IMR-90 (cell line): Measurements from ENCODE around the gene ABTB2. TPM values are rescaled to one million over a fixed set of nuclear protein-coding genes. Genes with fewer than 3 reads are reported as not detected.

Experiments used
- ATAC-seq: fragments of 200-7000 bp; cut with Tn5 transposase; 2 replicates; pipeline ENCODE4 v1.9.1; 2020; ENCODE audit warnings: low read depth, mild to moderate bottlenecking, moderate library complexity
- BruUV-seq: library from RNA; stranded (reverse); fragments of 400-500 nt; replicated peaks from 2 replicates; lab custom pipeline; 2021; lab: Mats Ljungman, UMichigan
- CTCF ChIA-PET: fragments of 300-600 bp; formaldehyde crosslinking; extraction: SDS; loops from one replicate; lab custom pipeline; 2021; ENCODE audit warnings: antibody characterized with exemption; lab: Yijun Ruan, JAX
- POLR2A ChIA-PET: fragments of 300-600 bp; sonication (Branson Sonifier 250); formaldehyde crosslinking; loops from one replicate; lab custom pipeline; 2022; ENCODE audit warnings: antibody characterized with exemption; ENCODE audit not compliant: unreplicated experiment; lab: Charles Lee
- DNase-seq: peaks from one replicate; pipeline ENCODE4 v3.0.0; 2013
- H2AFZ ChIP-seq: replicated peaks from 2 replicates; pipeline ENCODE3; 2013; ENCODE audit warnings: low read length, mild to moderate bottlenecking; ENCODE audit not compliant: poor library complexity
- H2AK5ac ChIP-seq: 2 replicates; pipeline ENCODE4 v1.6.1; 2013; ENCODE audit warnings: low read depth, low read length, inconsistent platforms
- H2AK9ac ChIP-seq: replicated peaks from 2 replicates; pipeline ENCODE3; 2013; ENCODE audit warnings: mild to moderate bottlenecking, low read depth, low read length, moderate library complexity; ENCODE audit not compliant: poor library complexity
- H2BK120ac ChIP-seq: 2 replicates; pipeline ENCODE4 v1.6.1; 2013; ENCODE audit warnings: low read depth, low read length, inconsistent platforms
- H2BK15ac ChIP-seq: 3 replicates; pipeline ENCODE4 v1.6.1; 2013; ENCODE audit warnings: low read depth, low read length, inconsistent platforms
- H2BK20ac ChIP-seq: 2 replicates; pipeline ENCODE4 v1.6.1; 2013; ENCODE audit warnings: low read depth, mild to moderate bottlenecking, inconsistent platforms, low read length, moderate library complexity
- H2BK5ac ChIP-seq: 2 replicates; pipeline ENCODE4 v1.6.1; 2013; ENCODE audit warnings: mild to moderate bottlenecking, low read depth, low read length, inconsistent platforms; ENCODE audit not compliant: poor library complexity, severe bottlenecking
- H3K14ac ChIP-seq: replicated peaks from 2 replicates; pipeline ENCODE4 v1.6.1; 2013; ENCODE audit warnings: low read depth, low read length, inconsistent platforms
- H3K18ac ChIP-seq: 2 replicates; pipeline ENCODE4 v1.6.1; 2013; ENCODE audit warnings: low read depth, low read length, control low read depth
- H3K23ac ChIP-seq: 2 replicates; pipeline ENCODE4 v1.6.1; 2013; ENCODE audit warnings: low read depth, low read length, inconsistent platforms
- H3K27ac ChIP-seq: 2 replicates; pipeline ENCODE4 v1.5.1; 2013; ENCODE audit warnings: mild to moderate bottlenecking, control low read depth, low read length; ENCODE audit not compliant: insufficient read depth
- H3K27me3 ChIP-seq: 2 replicates; pipeline ENCODE4 v1.6.1; 2013; ENCODE audit warnings: low read length; ENCODE audit not compliant: control insufficient read depth, insufficient read depth
- H3K36me3 ChIP-seq: 2 replicates; pipeline ENCODE4 v1.6.1; 2013; ENCODE audit warnings: low read length, mixed read lengths; ENCODE audit not compliant: control insufficient read depth, insufficient read depth
- H3K4ac ChIP-seq: 2 replicates; pipeline ENCODE4 v1.6.1; 2013; ENCODE audit warnings: low read depth, low read length, inconsistent platforms
- H3K4me1 ChIP-seq: 2 replicates; pipeline ENCODE4 v1.6.1; 2013; ENCODE audit warnings: low read length, mixed read lengths; ENCODE audit not compliant: control insufficient read depth, insufficient read depth
- H3K4me2 ChIP-seq: 2 replicates; pipeline ENCODE4 v1.6.1; 2013; ENCODE audit warnings: low read depth, mild to moderate bottlenecking, control low read depth, low read length, moderate library complexity
- H3K4me3 ChIP-seq: 2 replicates; pipeline ENCODE4 v1.5.1; 2013; ENCODE audit warnings: low read depth, mild to moderate bottlenecking, control low read depth, low read length, moderate library complexity; ENCODE audit not compliant: insufficient read depth
- H3K56ac ChIP-seq: 2 replicates; pipeline ENCODE4 v1.6.1; 2013; ENCODE audit warnings: low read length, inconsistent platforms; ENCODE audit not compliant: insufficient read depth; ENCODE audit errors: extremely low read depth
- H3K79me1 ChIP-seq, 2 experiments: 2 replicates each; pipeline ENCODE4 v1.6.1; 2013; ENCODE audit warnings: low read length in 2 of 2, inconsistent platforms in 1 of 2, low read depth in 1 of 2
- H3K9ac ChIP-seq: 2 replicates; pipeline ENCODE4 v1.6.1; 2013; ENCODE audit warnings: low read depth, low read length, control low read depth
- H3K9me1 ChIP-seq: 2 replicates; pipeline ENCODE4 v1.6.1; 2013; ENCODE audit warnings: low read length, inconsistent platforms; ENCODE audit not compliant: insufficient read depth
- H3K9me3 ChIP-seq: 2 replicates; pipeline ENCODE4 v1.6.1; 2013; ENCODE audit warnings: low read length; ENCODE audit not compliant: control insufficient read depth, insufficient read depth
- H4K20me1 ChIP-seq: 2 replicates; pipeline ENCODE4 v1.6.1; 2013; ENCODE audit warnings: low read length, inconsistent platforms; ENCODE audit not compliant: insufficient read depth
- H4K5ac ChIP-seq: 2 replicates; pipeline ENCODE4 v1.6.1; 2013; ENCODE audit warnings: mild to moderate bottlenecking, low read depth, low read length, control low read depth
- H4K8ac ChIP-seq, 2 experiments: 2 replicates each; pipeline ENCODE4 v1.6.1; 2013; ENCODE audit warnings: low read depth in 2 of 2, low read length in 2 of 2, control low read depth in 1 of 2, inconsistent platforms in 1 of 2
- H4K91ac ChIP-seq: 2 replicates; pipeline ENCODE4 v1.6.1; 2013; ENCODE audit warnings: low read depth, low read length, inconsistent platforms; ENCODE audit not compliant: insufficient read depth
- CEBPB ChIP-seq: IDR thresholded peaks from 2 replicates; pipeline ENCODE4 v1.6.1; 2012; ENCODE audit warnings: low read depth, low read length, improper control_type of control experiment
- POLR2A ChIP-seq: IDR thresholded peaks from 2 replicates; pipeline ENCODE4 v1.6.1; 2012; ENCODE audit warnings: mild to moderate bottlenecking, low read depth, low read length
- WGBS, 2 experiments: methylation state at CpG; one replicate each; pipeline versions ENCODE4 v1.1.5 to v1.1.7; 2013; ENCODE audit warnings: missing lambda C conversion rate in 2 of 2; ENCODE audit not compliant: insufficient read length in 1 of 2; ENCODE audit errors: extremely low coverage in 2 of 2; 5-methylcytosine and 5-hydroxymethylcytosine counted together
- dilution Hi-C: fragments of 300-500 bp; cut with HindIII; formaldehyde crosslinking; loops from one replicate; pipeline ENCODE4 v1.14.3; 2018; ENCODE audit warnings: low sequenced_read_pairs; ENCODE audit not compliant: unreplicated experiment
- in situ Hi-C: fragments of 300-500 bp; cut with MboI; formaldehyde crosslinking; loops from 3 replicates; pipeline ENCODE4 v1.14.3; 2019; ENCODE audit warnings: low sequenced_read_pairs, inconsistent platforms, mixed read lengths
- intact Hi-C: fragments of 100-400 bp; cut with micrococcal nuclease; formaldehyde crosslinking; loops from 2 replicates; pipeline ENCODE4 v1.10.0; 2022
- polyA plus RNA-seq, 3 experiments: library from polyadenylated mRNA; depleted of rRNA; stranded (reverse); fragments of >200 nt; gene quantifications; 2 replicates each; pipeline ENCODE4 v1.2.3, GENCODE V29; 2012; ENCODE audit warnings: low replicate concordance in 1 of 3
- total RNA-seq: library from RNA; depleted of rRNA; stranded (reverse); fragments of >200 nt; gene quantifications from 2 replicates; pipeline ENCODE4 v1.2.3, GENCODE V29; 2012

The ABTB2 gene
- total and polyA plus RNA-seq, 2 of the 4 experiments (the other 2 are of a cell fraction) = 0.18 to 2.0 TPM

- no peak overlapping the region for H3K4me2 ChIP-seq
- H2BK15ac ChIP-seq = no peak overlapping the region
- DNase-seq = peak; percentile 31
- H2AK5ac ChIP-seq = no peak overlapping the region
- dilution Hi-C loops (no loop called here), in situ Hi-C loops (no loop called here), intact Hi-C loops (no loop called here)
- H3K4me1 ChIP-seq = peaks cover 3% of the 10 kb centered on the region; the same call in 1 of the 2 replicates
- WGBS, 2 experiments = no CpG with 5 or more reads among the region's 1 CpG
- no peak for ATAC-seq
- ChIA-PET POLR2A (interaction anchor here (0.5 kb wide), 1 partner anchor 10 kb away, joined by 3 read pairs; no protein-coding TSS in a partner anchor), CTCF (no interaction called here)
- H3K36me3 ChIP-seq = no peaks in the 10 kb centered on the region
- no peak overlapping the region for H2BK20ac ChIP-seq
- H3K9me1 ChIP-seq = no peaks in the 10 kb centered on the region
- no peak overlapping the region for H2BK120ac ChIP-seq
- no peak overlapping the region for H3K23ac ChIP-seq
- no peaks in the 10 kb centered on the region for H3K9me3 ChIP-seq
- H2AFZ ChIP-seq = no peak overlapping the region
- H3K18ac ChIP-seq = no peak overlapping the region
- H3K56ac ChIP-seq = no peak overlapping the region
- H3K79me1 ChIP-seq = no peaks in the 10 kb centered on the region
- TF ChIP-seq POLR2A (no peak), CEBPB (peak; percentile 18; the same call in 1 of the 2 replicates)
- no TSS peak for BruUV-seq
- H2BK5ac ChIP-seq = no peak overlapping the region
- no peaks in the 10 kb centered on the region; the same call in 1 of the 2 replicates for H3K27me3 ChIP-seq
- H3K4me3 ChIP-seq = no peak overlapping the region
- no peak overlapping the region for H4K91ac ChIP-seq
- no peak overlapping the region for H3K27ac ChIP-seq
- no peak overlapping the region for H3K14ac ChIP-seq
- H2AK9ac ChIP-seq = no peak overlapping the region
- no peak overlapping the region for H3K4ac ChIP-seq
- no peak overlapping the region for H4K8ac ChIP-seq
- no peak overlapping the region for H4K5ac ChIP-seq
- H3K9ac ChIP-seq = no peak overlapping the region
- H4K20me1 ChIP-seq = no peaks in the 10 kb centered on the region
These were observed 141.9 kb downstream of the ABTB2 start for GRCh38 chr11:34215806-34216453.
